ENCODE results near the gene SECTM1. TPM values are rescaled to one million over a fixed set of nuclear protein-coding genes. Genes with fewer than 3 reads are reported as not detected.

The SECTM1 gene
- total RNA-seq, 4 donors from 2014 or later, result 19.8 to 35.5 (median 30.7) TPM

DNA sequence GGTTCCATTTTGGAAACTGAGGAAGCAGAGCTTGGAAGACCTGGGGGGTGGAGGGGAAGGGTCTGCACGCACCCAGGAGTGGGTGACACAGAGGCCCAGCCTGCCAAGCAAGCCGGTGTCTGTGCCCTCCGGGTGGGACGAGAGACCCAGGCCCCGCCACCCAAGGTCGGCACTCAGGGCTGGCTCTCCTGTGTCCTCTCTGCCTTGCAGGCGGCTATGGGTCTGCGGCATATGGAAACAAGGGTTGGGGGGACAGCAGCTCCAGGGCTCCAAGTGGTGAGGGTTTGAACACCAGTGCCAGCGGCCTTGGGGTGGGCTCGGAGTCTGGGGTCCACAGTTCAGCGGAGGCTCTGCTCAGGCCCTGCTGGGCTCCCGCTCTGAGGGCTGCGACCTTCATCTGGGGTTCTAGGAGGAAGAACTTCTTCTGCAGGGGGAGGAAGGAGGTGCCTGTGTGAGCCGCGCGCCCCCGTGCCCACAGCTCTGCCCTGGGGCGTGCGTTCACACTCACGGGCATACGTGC, 11.6 kb downstream of the SECTM1 start:
- ATAC-seq (ENCODE audit: low FRiP score) (no peak), DNase-seq (ENCODE audit: low spot score) (no peak)
- TF ChIP-seq, protein P1, sequence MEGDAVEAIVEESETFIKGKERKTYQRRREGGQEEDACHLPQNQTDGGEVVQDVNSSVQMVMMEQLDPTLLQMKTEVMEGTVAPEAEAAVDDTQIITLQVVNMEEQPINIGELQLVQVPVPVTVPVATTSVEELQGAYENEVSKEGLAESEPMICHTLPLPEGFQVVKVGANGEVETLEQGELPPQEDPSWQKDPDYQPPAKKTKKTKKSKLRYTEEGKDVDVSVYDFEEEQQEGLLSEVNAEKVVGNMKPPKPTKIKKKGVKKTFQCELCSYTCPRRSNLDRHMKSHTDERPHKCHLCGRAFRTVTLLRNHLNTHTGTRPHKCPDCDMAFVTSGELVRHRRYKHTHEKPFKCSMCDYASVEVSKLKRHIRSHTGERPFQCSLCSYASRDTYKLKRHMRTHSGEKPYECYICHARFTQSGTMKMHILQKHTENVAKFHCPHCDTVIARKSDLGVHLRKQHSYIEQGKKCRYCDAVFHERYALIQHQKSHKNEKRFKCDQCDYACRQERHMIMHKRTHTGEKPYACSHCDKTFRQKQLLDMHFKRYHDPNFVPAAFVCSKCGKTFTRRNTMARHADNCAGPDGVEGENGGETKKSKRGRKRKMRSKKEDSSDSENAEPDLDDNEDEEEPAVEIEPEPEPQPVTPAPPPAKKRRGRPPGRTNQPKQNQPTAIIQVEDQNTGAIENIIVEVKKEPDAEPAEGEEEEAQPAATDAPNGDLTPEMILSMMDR (IDR thresholded peaks at IDR 0.05), result no peak

DNA sequence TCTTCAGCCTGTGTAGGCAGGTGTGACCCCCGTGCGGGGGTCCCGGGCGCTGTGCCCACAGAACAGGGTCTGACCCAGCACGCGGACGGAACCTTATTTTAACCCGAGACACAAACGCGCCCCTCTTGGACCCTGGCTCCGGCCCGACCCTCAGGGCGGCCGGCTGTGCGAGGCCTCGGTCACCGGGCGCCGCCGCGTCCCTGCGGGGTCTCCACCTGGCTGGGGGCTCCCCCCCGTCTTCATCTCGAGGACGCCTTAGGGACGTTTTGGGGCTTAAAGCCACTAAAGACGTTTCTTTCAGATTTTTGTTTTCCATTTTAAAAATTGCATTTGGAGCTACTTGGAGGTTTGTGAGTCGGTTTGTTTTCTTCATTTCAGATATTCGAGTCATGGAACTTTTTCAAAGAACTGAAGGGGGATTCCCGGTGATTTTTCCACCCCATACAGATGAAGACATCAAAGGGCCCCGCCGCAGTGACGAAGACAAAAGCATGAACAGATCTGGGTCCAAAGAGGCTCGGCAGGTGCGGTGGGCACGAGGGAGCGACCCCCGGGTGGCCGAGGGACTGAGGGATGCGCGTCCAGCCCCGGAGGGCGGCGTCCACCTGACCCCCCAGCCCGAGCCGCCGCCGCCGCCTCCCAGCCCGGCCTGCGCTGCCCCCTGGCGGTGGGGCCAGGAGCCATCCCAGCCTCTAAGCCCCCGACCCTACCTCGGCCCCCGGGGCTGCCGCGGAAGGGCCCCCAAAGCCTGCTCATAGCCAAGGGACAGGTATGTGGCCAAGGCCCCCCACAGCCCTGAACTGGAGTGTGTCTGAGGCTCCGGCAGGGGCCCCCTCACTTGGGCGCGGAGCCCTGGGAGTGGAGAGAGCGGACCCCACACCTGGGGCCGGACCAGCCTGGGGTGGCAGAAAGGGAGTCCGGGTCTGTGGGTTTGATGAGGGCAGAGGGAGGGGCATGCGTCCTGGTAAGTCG, 12.3 kb downstream of the SECTM1 start:
- TF ChIP-seq, protein P1 (IDR thresholded peaks at IDR 0.05), result peak in 1 of 3 donors; percentile 94
- DNase-seq (ENCODE audit: low spot score) (no peak), ATAC-seq (ENCODE audit: low FRiP score) (no peak)

DNA sequence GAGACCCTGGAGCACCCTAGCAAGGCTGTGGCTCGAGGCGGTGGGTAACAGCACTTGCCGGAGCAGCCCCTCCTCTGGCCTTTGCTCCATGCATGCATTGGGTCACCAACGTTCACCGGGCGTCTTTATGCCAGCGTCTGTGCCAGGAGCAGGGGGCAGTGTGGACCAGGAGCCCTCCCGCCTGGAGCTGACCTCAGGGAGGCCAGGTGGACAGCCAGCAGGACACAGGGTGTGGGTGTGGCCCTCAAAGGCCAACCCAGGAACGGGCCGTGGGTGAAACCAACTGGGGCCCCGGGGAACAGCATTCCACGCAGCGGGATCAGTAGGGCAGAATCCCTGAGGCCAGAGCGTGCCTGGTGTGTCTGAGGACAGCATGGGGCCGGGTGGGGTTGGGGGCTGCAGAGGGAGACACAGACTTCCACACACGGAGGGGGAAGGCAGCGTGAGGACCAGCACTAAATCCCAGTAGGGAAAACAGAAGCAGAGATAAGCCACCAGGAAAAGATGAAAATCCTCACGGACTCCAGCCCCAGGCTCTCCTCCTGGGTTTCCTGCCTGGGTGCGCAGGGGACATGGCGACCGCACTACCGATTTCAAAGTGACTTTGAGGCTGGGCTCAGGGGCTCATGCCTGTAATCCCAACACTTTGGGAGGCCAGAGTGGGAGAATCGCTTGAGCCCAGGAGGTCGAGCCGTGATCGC, 13.3 kb downstream of the SECTM1 start:
- TF ChIP-seq, protein P1 (IDR thresholded peaks at IDR 0.05), result no peak
- DNase-seq (ENCODE audit: low spot score) (no peak), ATAC-seq (ENCODE audit: low FRiP score) (no peak)

DNA sequence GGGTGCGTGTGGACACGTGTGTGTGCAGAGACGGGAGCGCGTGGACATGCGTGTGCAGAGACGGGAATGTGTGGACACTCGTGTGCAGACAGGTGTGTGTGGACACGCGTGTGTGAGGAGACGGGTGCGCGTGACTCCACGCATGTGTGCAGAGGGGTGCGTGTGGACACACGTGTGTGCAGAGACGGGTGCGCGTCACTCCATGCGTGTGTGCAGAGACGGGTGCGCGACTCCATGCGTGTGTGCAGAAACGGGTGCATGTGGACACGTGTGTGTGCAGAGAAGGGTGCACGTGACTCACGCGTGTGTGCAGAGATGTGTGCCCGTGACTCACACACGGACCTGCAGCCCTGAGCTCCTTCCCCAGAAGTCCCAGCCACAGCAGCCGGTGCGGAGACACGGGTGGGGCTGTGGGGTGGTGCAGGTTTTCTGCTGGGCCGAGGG, 13.9 kb downstream of the SECTM1 start:
- no peak for DNase-seq (ENCODE audit: low spot score)
- TF ChIP-seq, protein P1 (IDR thresholded peaks at IDR 0.05), result no peak
- ATAC-seq (ENCODE audit: low FRiP score), result no peak

DNA sequence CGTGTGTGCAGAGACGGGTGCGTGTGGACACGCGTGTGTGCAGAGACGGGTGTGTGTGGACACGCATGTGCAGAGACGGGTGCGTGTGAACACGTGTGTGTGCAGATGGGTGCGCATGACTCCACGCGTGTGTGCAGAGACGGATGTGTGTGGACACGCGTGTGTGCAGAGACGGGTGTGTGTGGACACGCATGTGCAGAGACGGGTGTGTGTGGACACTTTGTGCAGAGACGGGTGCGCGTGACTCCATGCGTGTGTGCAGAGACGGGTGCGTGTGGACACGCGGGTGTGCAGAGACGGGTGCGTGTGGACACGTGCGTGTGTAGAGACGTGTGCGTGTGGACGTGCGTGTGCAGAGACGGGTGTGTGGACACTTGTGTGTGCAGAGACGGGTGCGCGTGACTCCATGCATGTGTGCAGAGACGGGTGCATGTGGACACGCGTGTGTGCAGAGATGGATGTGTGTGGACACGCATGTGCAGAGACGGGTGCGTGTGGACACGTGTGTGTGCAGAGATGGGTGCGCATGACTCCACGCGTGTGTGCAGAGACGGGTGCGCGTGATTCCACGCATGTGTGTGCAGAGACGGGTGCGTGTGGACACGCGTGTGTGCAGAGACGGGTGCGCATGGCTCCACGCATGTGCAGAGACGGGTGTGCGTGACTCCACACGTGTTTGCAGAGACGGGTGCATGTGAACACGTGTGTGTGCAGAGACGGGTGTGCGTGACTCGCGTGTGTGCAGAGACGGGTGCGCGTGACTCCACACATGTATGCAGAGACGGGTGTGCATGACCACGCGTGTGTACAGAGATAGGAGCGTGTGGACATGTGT, 14.6 kb downstream of the SECTM1 start:
- DNase-seq (ENCODE audit: low spot score), result no peak
- no peak for ATAC-seq (ENCODE audit: low FRiP score)
- TF ChIP-seq, protein P1 (IDR thresholded peaks at IDR 0.05), result no peak

DNA sequence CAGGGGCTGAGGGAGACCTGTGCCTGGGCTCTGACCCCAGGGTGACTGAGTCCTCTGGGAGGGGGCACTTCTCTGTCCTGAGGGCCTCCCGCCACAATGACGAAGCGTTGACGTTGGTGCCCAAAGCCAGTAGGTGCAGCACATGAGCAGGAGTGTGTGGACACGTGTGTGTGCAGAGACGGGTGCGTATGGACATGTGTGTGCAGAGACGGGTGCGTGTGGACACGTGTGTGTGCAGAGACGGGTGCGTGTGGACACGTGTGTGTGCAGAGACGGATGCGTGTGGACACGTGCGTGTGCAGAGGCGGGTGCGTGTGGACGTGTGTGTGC, 15.4 kb downstream of the SECTM1 start:
- ATAC-seq (ENCODE audit: low FRiP score), result no peak

More for the DNA sequence above, 15.4 kb downstream of the SECTM1 start:
- no peak for DNase-seq (ENCODE audit: low spot score)
- TF ChIP-seq, protein P1 (IDR thresholded peaks at IDR 0.05), result no peak

Measured in omental fat pad (tissue), 4 donors.